HFF-Myc (cell line): ENCODE measurements around the gene SSH2.

ENCODE experiments used
- DNase-seq: peaks from one replicate; pipeline ENCODE4 v3.0.0-alpha.2; 2011; ENCODE audit warnings: low read depth; ENCODE audit errors: extremely low read depth
- H3K4me3 ChIP-seq: replicated peaks from 2 replicates; pipeline ENCODE4 v1.5.1; 2011; ENCODE audit warnings: low read depth, mild to moderate bottlenecking, control low read depth, low read length
- TF ChIP-seq, protein P1 (sequence below): IDR thresholded peaks from 2 replicates; pipeline ENCODE4 v1.5.1; 2012; ENCODE audit warnings: mild to moderate bottlenecking, low read depth, low read length, control low read depth; ENCODE audit errors: missing control alignments

SSH2 gene

GRCh38 chr17:29929533-29930408 lies at the start of gene SSH2:
Gene SSH2 (minus strand): TSS chr17:29930228. CDS start chr17:29930000, 228 bp downstream.
- TF ChIP-seq, protein P1, sequence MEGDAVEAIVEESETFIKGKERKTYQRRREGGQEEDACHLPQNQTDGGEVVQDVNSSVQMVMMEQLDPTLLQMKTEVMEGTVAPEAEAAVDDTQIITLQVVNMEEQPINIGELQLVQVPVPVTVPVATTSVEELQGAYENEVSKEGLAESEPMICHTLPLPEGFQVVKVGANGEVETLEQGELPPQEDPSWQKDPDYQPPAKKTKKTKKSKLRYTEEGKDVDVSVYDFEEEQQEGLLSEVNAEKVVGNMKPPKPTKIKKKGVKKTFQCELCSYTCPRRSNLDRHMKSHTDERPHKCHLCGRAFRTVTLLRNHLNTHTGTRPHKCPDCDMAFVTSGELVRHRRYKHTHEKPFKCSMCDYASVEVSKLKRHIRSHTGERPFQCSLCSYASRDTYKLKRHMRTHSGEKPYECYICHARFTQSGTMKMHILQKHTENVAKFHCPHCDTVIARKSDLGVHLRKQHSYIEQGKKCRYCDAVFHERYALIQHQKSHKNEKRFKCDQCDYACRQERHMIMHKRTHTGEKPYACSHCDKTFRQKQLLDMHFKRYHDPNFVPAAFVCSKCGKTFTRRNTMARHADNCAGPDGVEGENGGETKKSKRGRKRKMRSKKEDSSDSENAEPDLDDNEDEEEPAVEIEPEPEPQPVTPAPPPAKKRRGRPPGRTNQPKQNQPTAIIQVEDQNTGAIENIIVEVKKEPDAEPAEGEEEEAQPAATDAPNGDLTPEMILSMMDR, result no peak
- DNase-seq, result peak; percentile 33
- H3K4me3 ChIP-seq, result peak within 1 kb of the TSS; percentile 80

GRCh38 chr17:29977836-29978235 lies 47.8 kb upstream of the SSH2 start:
- TF ChIP-seq, protein P1, result no peak
- H3K4me3 ChIP-seq, result no peak overlapping the region
- DNase-seq, result no peak

DNA sequence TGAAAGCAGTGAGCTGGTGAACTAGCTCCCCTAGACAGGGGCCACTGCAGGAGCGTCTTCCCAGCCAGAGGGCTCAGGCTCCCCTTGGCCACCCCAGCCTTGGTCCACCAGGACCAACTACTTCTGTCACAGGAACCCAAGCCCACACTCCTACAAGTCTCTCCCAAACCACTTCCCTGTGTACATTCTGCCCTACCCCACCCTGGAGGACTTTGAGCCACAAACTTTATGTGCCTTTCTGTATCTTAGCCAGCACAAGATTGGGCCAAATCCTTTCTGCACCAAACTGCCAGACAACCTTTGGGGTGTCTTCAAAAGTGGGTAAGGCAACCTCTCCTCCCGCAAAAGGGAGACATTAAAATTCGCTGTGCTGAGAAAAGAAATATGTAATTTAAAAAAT lies 43.0 kb upstream of the SSH2 start:
- TF ChIP-seq, protein P1, result no peak
- no peak overlapping the region for H3K4me3 ChIP-seq
- no peak for DNase-seq

DNA sequence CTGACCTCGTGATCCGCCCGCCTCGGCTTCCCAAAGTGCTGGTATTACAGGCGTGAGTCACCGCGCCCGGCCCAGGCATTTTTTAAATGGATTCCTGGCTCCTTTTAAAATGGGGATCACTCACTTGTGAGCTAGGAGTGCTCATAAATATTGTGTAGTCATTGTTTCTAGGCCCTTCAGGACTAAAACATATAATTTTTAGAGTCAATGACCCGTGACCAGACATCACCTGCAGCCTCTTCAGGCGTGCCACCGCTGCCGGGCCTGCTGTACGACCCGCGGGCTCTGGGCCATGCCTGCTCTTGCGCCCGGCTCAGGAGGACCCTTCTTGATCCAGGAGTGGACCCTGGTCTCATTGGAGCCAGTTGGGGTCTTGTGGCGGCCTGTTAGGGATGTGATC lies 42.2 kb upstream of the SSH2 start:
- no peak overlapping the region for H3K4me3 ChIP-seq
- TF ChIP-seq, protein P1, result no peak
- DNase-seq, result no peak

GRCh38 chr17:29968271-29968670 lies 38.2 kb upstream of the SSH2 start:
- no peak overlapping the region for H3K4me3 ChIP-seq
- TF ChIP-seq, protein P1, result no peak
- no peak for DNase-seq

- TF ChIP-seq, protein P1, result no peak
- no peak for DNase-seq
- no peak overlapping the region for H3K4me3 ChIP-seq
These were observed 32.6 kb upstream of the SSH2 start for GRCh38 chr17:29962656-29963055.
